ENCODE data around the gene OR10D3.
"Not testable (repeated sequence)": the region's sequence is repeated elsewhere in the genome, so short reads cannot be mapped to it uniquely, and the experiment has no call there.

OR10D3 gene, protein sequence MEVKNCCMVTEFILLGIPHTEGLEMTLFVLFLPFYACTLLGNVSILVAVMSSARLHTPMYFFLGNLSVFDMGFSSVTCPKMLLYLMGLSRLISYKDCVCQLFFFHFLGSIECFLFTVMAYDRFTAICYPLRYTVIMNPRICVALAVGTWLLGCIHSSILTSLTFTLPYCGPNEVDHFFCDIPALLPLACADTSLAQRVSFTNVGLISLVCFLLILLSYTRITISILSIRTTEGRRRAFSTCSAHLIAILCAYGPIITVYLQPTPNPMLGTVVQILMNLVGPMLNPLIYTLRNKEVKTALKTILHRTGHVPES

DNA sequence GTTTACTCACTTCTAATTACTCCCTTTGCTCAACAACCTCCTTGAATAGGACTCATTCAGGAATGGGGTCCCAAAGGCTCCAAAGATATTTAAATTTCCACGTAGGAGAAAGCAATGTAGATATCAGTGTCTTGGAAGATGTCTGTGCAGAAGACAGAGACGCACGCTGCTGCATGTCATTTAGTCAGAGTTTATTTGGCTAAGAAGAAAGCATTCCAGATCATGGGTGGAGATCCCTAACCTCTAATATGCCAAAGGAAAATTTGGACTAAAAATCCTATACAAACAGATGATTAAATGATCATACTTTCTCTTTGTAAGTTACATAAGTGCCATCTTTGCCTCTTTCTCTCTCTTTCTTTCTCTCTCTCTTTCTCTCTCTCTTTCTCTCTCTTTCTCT, at the start of gene OR10D3:
TSS of gene OR10D3 (plus strand) at position 278 of the 400 bp plus-strand sequence. CDS start 1,925 bp downstream, outside the sequence.
- peaks cover 3% of the 10 kb centered on the region for H3K9me3 Mint-ChIP-seq
- ATAC-seq, result no peak
- no peak for DNase-seq (ENCODE audit: low spot score in 2 of 2)
- no peak within 1 kb of the TSS for H3K4me3 Mint-ChIP-seq
- no peaks in the 10 kb centered on the region for H3K4me1 Mint-ChIP-seq
- H3K36me3 Mint-ChIP-seq, result no peaks in the 10 kb centered on the region
- no peak within 1 kb of the TSS for H3K27ac Mint-ChIP-seq

DNA sequence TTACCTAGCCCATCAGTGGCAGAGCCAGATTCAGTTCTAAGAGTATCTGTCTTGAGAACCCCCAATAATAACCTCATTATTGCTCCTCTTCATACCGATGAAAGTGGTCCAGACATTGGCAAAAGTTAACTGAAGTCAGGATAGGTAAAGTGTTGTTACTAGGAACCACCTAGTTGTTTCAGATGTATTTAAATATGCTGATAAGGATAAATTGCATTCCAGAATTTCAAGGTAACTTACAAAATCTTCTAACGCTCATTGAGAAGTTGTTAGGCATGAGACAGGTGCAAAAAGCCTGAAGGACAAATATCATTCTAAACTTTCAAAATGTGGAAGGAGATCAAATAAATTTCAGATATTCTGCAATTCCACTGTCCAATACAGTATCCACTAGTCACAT, 40.1 kb upstream of the OR10D3 start:
- H3K36me3 Mint-ChIP-seq, result no peaks in the 10 kb centered on the region

DNA sequence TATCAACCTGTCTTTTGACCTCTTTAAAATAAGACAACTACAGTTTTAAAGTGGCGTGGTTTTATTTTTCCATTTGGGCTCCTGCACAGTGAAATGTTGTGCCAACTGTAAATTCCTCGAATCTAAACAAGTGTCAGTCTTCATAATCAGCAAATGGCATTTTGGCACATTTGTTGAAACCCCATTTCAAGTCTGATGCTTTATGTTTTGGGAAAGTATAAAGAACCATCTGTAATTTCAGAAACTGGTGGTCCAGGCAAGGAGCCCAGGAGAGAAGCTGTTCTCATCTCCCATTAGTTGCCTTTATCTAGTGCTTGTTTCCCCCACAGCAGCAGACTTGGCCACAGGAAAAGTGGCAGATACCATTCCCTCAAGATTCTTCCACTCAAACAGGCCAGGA, 35.2 kb upstream of the OR10D3 start:
- Mint-ChIP-seq H3K36me3 (no peaks in the 10 kb centered on the region), H3K4me3 (no peak overlapping the region), H3K4me1 (no peaks in the 10 kb centered on the region), H3K9me3 (peaks cover 4% of the 10 kb centered on the region), H3K27ac (no peak overlapping the region)
- ATAC-seq (no peak), DNase-seq (ENCODE audit: low spot score in 2 of 2) (no peak)

More for the DNA sequence above, 40.1 kb upstream of the OR10D3 start:
- DNase-seq (ENCODE audit: low spot score in 2 of 2) (no peak), ATAC-seq (no peak)
- Mint-ChIP-seq H3K27ac (no peak overlapping the region), H3K4me1 (no peaks in the 10 kb centered on the region), H3K9me3 (no peaks in the 10 kb centered on the region), H3K4me3 (no peak overlapping the region)

DNA sequence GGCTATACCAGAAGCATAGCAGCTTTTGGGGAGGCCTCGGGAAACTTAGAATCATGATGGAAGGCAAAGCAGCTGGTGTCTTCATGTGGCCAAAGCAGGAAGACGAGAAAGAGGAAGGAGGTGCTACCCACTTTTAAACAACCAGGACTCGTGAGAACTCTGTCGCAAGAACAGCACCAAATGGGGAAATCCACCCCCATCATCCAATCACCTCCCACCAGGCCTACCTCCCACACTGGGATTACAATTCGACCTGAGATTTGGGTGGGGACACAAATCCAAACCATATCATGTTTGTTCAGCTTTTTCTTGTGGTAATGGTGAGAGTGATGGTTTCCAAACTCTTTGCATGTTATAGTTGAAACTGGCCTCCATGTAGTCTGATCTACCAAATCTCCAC, 32.5 kb upstream of the OR10D3 start:
- Mint-ChIP-seq H3K4me3 (no peak overlapping the region), H3K4me1 (no peaks in the 10 kb centered on the region), H3K36me3 (no peaks in the 10 kb centered on the region), H3K9me3 (peaks cover 4% of the 10 kb centered on the region), H3K27ac (no peak overlapping the region)
- ATAC-seq, result no peak
- no peak for DNase-seq (ENCODE audit: low spot score in 2 of 2)

DNA sequence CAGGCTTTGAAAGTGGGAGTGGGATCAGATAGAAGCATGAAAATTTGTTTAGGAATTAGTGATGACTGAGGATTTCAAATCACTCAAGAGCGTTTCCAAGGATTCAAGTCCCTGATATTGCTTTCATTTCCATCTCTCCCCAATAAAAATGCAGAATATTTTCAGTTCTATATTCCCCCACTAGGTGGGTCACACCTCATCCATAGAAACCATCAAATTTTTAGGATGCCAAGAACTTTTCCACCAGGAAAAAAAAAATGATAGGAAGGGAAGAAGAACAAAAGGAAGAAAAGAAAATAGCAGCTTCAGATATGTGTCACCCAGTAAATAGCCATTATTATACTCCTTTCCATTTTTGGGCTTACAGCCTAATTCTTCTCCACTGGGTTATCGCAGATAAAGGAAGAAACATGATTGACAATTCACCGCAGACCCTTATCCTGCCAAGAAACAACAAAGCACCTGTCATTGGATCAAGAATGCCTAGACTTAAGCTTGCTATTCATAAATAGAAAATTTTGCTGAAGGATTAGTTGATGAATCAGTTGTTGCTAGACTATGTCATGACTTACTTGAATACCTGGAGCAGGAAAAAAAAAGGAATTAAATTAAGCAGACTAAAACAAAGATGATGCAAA, 30.3 kb upstream of the OR10D3 start:
- DNase-seq (ENCODE audit: low spot score in 2 of 2) (no peak), ATAC-seq (no peak)
- no peak overlapping the region for H3K4me3 Mint-ChIP-seq
- H3K9me3 Mint-ChIP-seq, result peaks cover 4% of the 10 kb centered on the region
- no peak overlapping the region for H3K27ac Mint-ChIP-seq
- H3K4me1 Mint-ChIP-seq, result no peaks in the 10 kb centered on the region
- no peaks in the 10 kb centered on the region for H3K36me3 Mint-ChIP-seq

DNA sequence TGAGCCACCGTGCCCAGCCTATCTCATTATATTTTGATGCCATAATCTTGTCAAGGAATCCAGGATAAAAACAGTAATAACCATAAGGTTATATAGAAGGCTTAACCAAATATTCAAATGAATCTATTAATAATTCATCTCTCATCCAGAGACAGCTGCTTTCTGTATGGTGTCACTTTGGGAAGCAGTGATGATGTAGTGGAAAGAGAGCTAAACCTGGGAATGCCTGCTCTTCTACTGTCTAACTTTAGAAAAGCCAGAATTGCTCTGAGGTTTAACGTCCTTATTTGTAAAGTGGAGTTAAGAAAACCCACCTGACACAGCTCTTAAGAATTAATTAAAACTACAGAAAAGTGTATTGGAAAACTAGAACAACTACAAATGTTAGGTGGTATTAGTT, 29.3 kb upstream of the OR10D3 start:
- Mint-ChIP-seq H3K9me3 (peaks cover 4% of the 10 kb centered on the region), H3K27ac (no peak overlapping the region), H3K4me1 (no peaks in the 10 kb centered on the region), H3K4me3 (no peak overlapping the region), H3K36me3 (no peaks in the 10 kb centered on the region)
- no peak for ATAC-seq
- DNase-seq (ENCODE audit: low spot score in 2 of 2), result no peak

DNA sequence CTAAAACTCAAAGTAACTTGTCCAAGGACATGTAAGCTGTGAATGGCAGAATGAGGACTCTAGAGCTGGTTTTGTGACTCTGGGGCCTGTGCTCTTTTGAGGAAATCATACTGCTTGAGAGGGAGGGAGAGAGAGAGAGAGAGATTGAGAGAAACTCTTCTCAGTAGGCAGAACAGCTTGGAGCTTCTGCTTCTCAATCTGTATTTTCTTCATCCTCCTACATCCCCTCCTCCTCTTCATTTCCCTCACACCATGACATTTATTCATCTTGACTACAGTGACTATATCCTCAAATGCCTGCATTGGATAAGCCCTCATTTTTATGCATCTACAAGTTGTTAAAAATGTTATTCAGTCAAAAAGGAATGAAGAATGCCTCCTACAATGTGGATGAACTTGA, 23.7 kb upstream of the OR10D3 start:
- ATAC-seq, result no peak
- Mint-ChIP-seq H3K9me3 (no peaks in the 10 kb centered on the region), H3K27ac (no peak overlapping the region), H3K36me3 (no peaks in the 10 kb centered on the region), H3K4me1 (no peaks in the 10 kb centered on the region), H3K4me3 (no peak overlapping the region)
- no peak for DNase-seq (ENCODE audit: low spot score in 2 of 2)

DNA sequence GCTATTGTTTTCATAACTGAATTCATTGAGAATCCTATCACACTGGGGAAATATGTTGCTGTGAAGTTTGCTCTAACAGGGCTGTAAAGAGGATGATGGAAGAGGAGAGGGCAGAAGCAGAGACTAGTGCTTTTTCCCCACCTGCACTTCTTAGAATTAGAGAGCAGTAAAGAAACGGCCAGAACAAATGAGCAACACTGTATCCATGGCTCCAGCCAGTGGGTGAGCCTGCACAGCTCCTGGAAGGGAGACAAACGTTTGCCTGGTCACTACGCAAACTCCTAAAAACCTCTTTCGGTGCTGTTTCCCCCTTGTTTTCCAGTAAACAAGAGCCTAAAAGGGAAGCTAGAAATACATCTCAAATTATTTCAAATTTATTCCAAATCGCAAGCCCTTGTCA, 22.2 kb upstream of the OR10D3 start:
- Mint-ChIP-seq H3K4me1 (no peaks in the 10 kb centered on the region), H3K4me3 (no peak overlapping the region), H3K27ac (no peak overlapping the region), H3K9me3 (peaks cover 2% of the 10 kb centered on the region), H3K36me3 (no peaks in the 10 kb centered on the region)
- DNase-seq (ENCODE audit: low spot score in 2 of 2), result no peak
- no peak for ATAC-seq

DNA sequence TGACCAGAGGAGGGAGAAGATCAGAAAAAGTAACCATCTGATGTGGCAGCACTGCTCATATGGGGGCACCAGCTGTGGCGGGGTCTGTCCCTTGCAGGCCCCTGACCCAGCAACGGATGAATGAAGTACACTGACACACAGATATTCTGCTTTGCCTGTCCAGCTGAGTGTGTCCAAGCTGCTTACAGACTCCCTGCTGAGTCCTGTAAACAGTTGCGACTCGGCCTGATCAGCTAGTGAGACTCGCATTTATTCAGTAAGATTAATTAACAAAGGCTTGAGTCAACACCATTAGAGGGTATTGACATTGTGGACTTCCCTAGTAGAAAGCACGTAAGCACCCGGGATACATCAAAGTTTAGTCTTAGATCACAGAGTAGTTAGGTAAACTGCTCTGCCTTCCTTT, 15.3 kb upstream of the OR10D3 start:
- no peak for ATAC-seq
- H3K27ac Mint-ChIP-seq, result no peak overlapping the region
- DNase-seq (ENCODE audit: low spot score in 2 of 2), result no peak
- H3K9me3 Mint-ChIP-seq, result peaks cover 2% of the 10 kb centered on the region
- H3K4me3 Mint-ChIP-seq, result no peak overlapping the region
- no peaks in the 10 kb centered on the region for H3K36me3 Mint-ChIP-seq
- H3K4me1 Mint-ChIP-seq, result no peaks in the 10 kb centered on the region

DNA sequence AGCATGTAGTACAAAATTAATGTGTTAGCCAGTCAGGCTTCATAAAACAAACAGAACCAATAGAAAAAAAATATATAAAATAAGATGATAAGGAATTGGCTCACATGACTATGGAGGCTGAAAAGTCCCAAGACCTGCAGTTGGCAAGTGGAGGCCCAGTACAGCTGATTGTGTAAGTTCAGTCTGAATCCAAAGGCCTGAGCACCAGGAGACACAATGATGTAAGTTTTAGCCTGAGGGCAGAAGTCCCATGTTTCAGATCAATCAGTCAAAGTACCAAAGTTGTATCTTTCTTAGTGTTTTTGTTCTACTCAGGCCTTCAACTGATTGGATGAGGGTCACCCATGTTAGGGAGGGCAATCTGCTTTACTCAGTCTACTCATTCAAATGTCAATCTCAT, 14.3 kb upstream of the OR10D3 start:
- Mint-ChIP-seq H3K9me3 (peaks cover 2% of the 10 kb centered on the region), H3K4me3 (no peak overlapping the region), H3K4me1 (no peaks in the 10 kb centered on the region), H3K27ac (no peak overlapping the region), H3K36me3 (no peaks in the 10 kb centered on the region)
- DNase-seq (ENCODE audit: low spot score in 2 of 2) (no peak), ATAC-seq (no peak)

DNA sequence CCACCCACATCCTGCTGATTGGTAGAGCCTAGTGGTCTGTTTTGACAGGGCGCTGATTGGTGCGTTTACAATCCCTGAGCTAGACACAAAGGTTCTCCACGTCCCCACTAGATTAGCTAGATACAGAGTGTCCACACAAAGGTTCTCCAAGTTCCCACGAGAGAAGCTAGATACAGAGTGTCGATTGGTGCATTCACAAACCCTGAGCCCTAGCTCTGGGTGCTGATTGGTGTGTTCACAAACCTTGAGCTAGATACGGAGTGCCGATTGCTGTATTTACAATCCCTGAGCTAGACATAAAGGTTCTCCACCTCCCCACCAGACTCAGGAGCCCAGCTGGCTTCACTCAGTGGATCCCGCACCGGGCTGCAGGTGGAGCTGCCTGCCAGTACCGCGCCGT, 12.8 kb upstream of the OR10D3 start:
- not testable (repeated sequence) for H3K9me3 Mint-ChIP-seq; H3K4me1 Mint-ChIP-seq; DNase-seq (ENCODE audit: low spot score in 2 of 2); ATAC-seq; H3K4me3 Mint-ChIP-seq; H3K27ac Mint-ChIP-seq; H3K36me3 Mint-ChIP-seq

DNA sequence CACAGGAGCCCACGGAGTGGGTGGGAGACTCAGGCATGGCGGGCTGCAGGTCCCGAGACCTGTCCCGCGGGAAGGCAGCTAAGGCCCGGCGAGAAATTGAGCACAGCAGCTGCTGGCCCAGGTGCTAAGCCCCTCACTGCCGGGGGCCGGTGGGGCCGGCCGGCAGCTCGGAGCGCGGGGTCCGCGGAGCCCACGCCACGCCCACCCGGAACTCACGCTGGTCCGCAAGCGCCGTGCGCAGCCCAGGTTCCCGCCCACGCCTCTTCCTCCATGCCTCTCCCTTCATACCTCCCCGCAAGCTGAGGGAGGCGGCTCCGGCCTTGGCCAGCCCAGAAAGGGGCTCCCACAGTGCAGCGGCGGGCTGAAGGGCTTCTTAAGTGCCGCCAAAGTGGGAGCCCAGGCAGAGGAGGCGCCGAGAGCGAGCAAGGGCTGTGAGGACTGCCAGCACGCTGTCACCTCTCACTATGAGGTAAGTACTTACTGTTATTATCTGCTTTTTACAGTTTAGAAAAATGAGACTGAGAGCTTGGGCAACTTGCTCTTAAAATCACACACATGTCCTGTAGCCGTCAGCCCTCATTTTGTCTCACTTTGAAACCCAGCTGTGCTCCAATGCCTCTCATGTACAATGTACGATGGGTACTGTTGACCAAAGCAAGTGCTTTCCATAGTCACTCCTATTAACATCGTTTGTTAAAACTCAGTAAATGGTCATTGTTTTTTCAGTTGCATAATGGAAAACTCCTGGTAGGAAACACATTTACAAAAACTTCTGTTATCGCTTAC, 12.2 kb upstream of the OR10D3 start:
- ATAC-seq (no peak), DNase-seq (ENCODE audit: low spot score in 2 of 2) (no peak)
- H3K4me3 Mint-ChIP-seq, result no peak overlapping the region
- H3K27ac Mint-ChIP-seq, result no peak overlapping the region
- no peaks in the 10 kb centered on the region for H3K9me3 Mint-ChIP-seq
- H3K36me3 Mint-ChIP-seq, result no peaks in the 10 kb centered on the region
- H3K4me1 Mint-ChIP-seq, result no peaks in the 10 kb centered on the region

DNA sequence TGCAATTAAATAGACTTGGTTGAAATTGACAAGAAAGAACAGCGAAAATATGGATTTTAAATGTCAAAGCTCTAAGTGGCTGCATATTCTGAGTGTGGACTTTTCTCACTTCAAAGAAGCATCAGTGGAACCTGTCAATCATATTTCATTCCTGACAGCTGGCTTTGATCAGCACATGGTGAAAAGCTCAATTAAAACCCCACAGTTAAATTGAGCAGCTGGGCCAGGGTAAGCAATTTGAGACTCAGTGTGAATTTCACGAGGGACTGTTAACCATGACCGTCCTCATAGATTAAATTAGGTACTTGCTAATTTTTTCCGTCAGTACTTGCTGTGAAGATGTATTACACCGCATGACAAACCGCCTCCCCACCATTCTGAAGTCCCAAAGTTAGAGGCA, 11.0 kb upstream of the OR10D3 start:
- Mint-ChIP-seq H3K4me3 (no peak overlapping the region), H3K36me3 (no peaks in the 10 kb centered on the region), H3K4me1 (no peaks in the 10 kb centered on the region), H3K9me3 (no peaks in the 10 kb centered on the region), H3K27ac (no peak overlapping the region)
- ATAC-seq (no peak), DNase-seq (ENCODE audit: low spot score in 2 of 2) (no peak)

DNA sequence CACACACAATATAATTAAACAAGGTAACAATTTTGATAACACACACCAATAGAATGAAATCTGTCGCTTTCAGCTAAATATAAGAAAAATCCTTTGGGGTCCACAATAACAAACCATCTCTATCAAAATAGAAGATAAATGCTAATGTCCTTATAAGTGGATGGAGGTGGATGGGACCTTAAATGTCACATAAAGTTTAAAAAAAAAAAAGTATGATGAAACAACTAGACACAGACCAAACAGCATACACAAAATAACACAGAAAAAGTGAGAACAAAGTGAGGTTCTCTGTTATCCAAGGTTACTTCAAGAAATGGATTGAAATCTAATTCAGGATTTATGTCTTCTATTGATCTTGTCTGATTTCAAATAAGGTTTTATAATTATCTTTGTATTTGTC, 10.5 kb upstream of the OR10D3 start:
- ATAC-seq, result no peak
- Mint-ChIP-seq H3K27ac (no peak overlapping the region), H3K36me3 (no peaks in the 10 kb centered on the region), H3K4me3 (no peak overlapping the region), H3K9me3 (no peaks in the 10 kb centered on the region), H3K4me1 (no peaks in the 10 kb centered on the region)
- DNase-seq (ENCODE audit: low spot score in 2 of 2), result no peak

DNA sequence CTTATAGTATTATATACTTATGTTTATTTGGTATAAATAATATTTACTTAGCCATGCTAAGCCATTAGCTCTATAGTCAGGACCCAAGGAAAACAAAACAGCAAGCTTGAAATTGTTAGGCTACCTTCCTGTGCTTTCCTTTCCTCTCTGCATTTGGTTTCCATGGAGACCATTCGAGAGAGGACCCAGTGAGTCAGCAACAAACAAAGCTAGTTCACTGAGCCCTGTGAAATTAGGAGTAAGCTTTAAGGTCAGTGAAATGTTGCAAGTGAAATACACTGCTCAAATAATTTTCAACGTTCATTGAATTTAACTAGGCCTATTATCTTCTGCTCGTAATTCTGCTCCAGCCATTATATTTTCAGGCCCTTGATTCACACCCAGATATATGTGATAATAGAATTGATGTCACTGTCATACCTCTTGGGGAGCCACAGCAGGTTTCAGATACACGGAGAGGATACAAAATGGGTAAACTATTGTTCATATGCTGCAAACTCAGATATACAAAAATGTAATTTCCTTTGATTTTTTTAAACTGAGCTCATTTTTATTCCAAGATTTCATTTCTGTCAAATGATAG, 9.1 kb upstream of the OR10D3 start:
- DNase-seq (ENCODE audit: low spot score in 2 of 2) (no peak), ATAC-seq (no peak)
- no peaks in the 10 kb centered on the region for H3K36me3 Mint-ChIP-seq
- no peaks in the 10 kb centered on the region for H3K4me1 Mint-ChIP-seq
- no peak overlapping the region for H3K27ac Mint-ChIP-seq
- no peaks in the 10 kb centered on the region for H3K9me3 Mint-ChIP-seq
- no peak overlapping the region for H3K4me3 Mint-ChIP-seq

Measured in stimulated activated effector memory CD8-positive, alpha-beta T cell treated with anti-CD3 and anti-CD28 coated beads, Interleukin-12 subunit alpha, Interleukin-12 subunit beta, amount 100 ng/mL, for 72 hours (primary cell).